ENCODE results near the gene LITAF. TPM values are rescaled to one million over a fixed set of nuclear protein-coding genes. Genes with fewer than 3 reads are reported as not detected.
"Not testable (repeated sequence)": the region's sequence is repeated elsewhere in the genome, so short reads cannot be mapped to it uniquely, and the experiment has no call there.

LITAF gene
- total RNA-seq, 1 experiment from 2014 or later, result 29.8 TPM

GRCh38 chr16:11601425-11601824 lies 14.7 kb upstream of the LITAF start:
- no peak for DNase-seq (ENCODE audit: low read depth)

GRCh38 chr16:11599579-11599978 lies 12.9 kb upstream of the LITAF start:
- no peak for DNase-seq (ENCODE audit: low read depth)

GRCh38 chr16:11597235-11598095 lies 10.7 kb upstream of the LITAF start:
- no peak for DNase-seq (ENCODE audit: low read depth)

GRCh38 chr16:11596572-11597226 lies 10.0 kb upstream of the LITAF start:
- no peak for DNase-seq (ENCODE audit: low read depth)

GRCh38 chr16:11593581-11593980 lies 6.9 kb upstream of the LITAF start:
- DNase-seq (ENCODE audit: low read depth), result no peak

- DNase-seq (ENCODE audit: low read depth), result not testable (repeated sequence)
Observed at GRCh38 chr16:11593076-11593475, 6.4 kb upstream of the LITAF start.

GRCh38 chr16:11591630-11592029 lies 4.9 kb upstream of the LITAF start:
- DNase-seq (ENCODE audit: low read depth), result not testable (repeated sequence)

- no peak for DNase-seq (ENCODE audit: low read depth)
Observed at GRCh38 chr16:11589198-11589550, 2.5 kb upstream of the LITAF start.

- no peak for DNase-seq (ENCODE audit: low read depth)
Observed at GRCh38 chr16:11588321-11589197, 1.8 kb upstream of the LITAF start.

GRCh38 chr16:11587643-11588247 lies 1.0 kb upstream of the LITAF start:
- no peak for DNase-seq (ENCODE audit: low read depth)

- DNase-seq (ENCODE audit: low read depth), result no peak
Observed at GRCh38 chr16:11586378-11586855, 302 bp downstream of the LITAF start.

GRCh38 chr16:11585460-11586377 lies 1.0 kb downstream of the LITAF start:
- DNase-seq (ENCODE audit: low read depth), result no peak

- no peak for DNase-seq (ENCODE audit: low read depth)
Observed at GRCh38 chr16:11583889-11584565, 2.7 kb downstream of the LITAF start.

GRCh38 chr16:11583166-11583565 lies 3.6 kb downstream of the LITAF start:
- DNase-seq (ENCODE audit: low read depth), result no peak

- DNase-seq (ENCODE audit: low read depth), result no peak
Observed at GRCh38 chr16:11582157-11582814, 4.4 kb downstream of the LITAF start.

- DNase-seq (ENCODE audit: low read depth), result no peak
Observed at GRCh38 chr16:11581678-11582077, 5.0 kb downstream of the LITAF start.

- no peak for DNase-seq (ENCODE audit: low read depth)
Observed at GRCh38 chr16:11580451-11581086, 6.2 kb downstream of the LITAF start.

- DNase-seq (ENCODE audit: low read depth), result not testable (repeated sequence)
Observed at GRCh38 chr16:11577290-11577660, 9.4 kb downstream of the LITAF start.
